Esophagus mucosa (tissue), 1 donor: ENCODE data around the gene SLITRK2. TPM values are rescaled to one million over a fixed set of nuclear protein-coding genes. Genes with fewer than 3 reads are reported as not detected.

ENCODE experiments used
- ATAC-seq: fragments of 200-7000 bp; cut with Tn5 transposase; one replicate; pipeline ENCODE4 v1.9.1; 2020
- total RNA-seq: library from RNA; stranded (reverse); gene quantifications from one replicate; pipeline ENCODE4 v1.2.4, GENCODE V29; 2023
- donor health status: DM: yes; HTN: yes; CAD: no.

Gene SLITRK2
- total RNA-seq, result not detected

- no peak for ATAC-seq
Measured at GRCh38 chrX:145817331-145818185, at the start of gene SLITRK2. Gene SLITRK2, plus strand, starts transcription at chrX:145817829. Its CDS starts 4,597 bp downstream, at chrX:145822426.

GRCh38 chrX:145773006-145773405 lies 44.6 kb upstream of the SLITRK2 start:
- ATAC-seq, result no peak

- ATAC-seq, result no peak
Measured at GRCh38 chrX:145792281-145792680, 25.3 kb upstream of the SLITRK2 start.

DNA sequence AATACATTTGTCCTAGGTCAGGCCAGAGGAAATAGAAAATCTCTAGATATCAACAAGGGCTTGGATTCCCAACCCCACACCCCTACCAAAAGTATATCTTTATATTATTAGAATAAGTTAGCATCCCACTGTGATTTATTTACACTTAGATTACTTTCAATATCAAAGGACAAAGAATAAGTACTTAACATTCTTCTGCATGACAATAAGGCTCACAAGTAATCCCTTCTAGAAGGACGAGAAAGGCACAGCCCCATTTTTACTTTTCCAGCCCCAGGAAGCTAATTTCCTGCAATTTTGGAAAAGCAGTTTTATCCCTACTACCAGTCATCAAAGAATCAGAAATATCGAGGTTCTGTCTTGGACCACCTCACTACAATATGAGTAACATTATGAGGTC lies 14.1 kb upstream of the SLITRK2 start:
- no peak for ATAC-seq

- ATAC-seq, result no peak
Measured at GRCh38 chrX:145813081-145813480, 4.5 kb upstream of the SLITRK2 start.

- no peak for ATAC-seq
Measured at GRCh38 chrX:145816601-145817315, 871 bp upstream of the SLITRK2 start.

DNA sequence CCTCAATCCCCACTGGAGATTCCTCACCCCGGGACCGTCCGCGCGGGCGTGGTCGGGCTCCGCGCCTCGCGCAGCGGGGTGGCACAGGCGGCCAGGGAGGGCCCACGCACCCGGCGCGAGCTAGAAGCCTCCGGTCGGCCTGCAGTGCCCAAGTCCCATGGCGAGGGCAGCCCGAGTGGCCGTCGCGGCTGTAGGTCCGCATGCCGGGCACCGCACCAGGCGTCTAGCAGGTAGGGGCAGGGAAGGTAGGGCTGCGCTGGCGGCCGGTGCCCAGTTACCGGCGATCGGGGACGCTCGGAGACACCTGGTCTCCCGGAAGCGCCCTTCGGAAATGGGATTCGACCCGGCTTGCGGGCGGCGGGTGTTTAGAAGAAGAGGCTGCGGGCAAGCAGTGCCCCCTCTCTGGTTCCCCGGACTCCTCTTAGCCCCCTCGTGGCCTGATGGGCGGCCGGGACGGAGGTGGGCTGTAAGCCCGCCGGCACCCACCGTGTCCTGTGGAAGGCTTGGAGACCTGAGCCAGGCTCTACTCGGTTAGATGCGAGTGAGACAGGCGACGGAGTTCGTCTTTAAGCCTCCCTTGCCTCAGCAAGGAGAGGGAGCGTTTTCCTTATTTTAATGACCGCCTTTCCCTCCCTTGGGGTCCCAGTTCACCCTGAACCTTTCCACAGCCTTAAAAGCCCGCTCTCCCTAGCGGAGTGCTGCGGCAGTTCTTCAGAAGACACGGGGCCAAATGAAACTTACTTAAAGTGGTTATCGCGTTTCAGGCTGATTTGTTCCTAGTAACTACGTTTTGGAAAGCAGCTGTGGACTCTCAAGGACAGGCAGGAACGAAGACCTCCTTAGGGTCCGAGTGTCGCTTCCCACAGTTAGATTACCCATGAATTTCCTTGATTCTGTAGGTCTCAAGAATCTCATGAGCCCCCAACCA lies 821 bp downstream of the SLITRK2 start:
- no peak for ATAC-seq

DNA sequence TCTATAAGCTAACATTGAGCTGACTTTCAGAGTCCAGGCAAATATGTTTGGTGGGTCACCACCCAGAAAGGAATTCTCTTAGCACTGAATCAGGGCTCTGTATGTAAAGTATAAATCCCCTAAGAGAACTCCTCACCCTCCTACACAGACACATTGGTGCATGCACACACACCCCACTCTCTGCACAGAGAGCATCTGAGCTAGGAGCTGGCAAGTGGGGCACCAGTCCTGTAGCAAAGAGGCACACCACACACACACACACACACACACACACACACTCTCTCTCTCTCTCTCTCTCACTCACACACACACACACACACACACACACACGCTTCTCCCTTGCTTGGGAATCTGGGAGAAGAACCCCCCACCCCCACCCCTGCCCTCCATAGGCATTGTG lies 3.2 kb downstream of the SLITRK2 start:
- ATAC-seq, result no peak

DNA sequence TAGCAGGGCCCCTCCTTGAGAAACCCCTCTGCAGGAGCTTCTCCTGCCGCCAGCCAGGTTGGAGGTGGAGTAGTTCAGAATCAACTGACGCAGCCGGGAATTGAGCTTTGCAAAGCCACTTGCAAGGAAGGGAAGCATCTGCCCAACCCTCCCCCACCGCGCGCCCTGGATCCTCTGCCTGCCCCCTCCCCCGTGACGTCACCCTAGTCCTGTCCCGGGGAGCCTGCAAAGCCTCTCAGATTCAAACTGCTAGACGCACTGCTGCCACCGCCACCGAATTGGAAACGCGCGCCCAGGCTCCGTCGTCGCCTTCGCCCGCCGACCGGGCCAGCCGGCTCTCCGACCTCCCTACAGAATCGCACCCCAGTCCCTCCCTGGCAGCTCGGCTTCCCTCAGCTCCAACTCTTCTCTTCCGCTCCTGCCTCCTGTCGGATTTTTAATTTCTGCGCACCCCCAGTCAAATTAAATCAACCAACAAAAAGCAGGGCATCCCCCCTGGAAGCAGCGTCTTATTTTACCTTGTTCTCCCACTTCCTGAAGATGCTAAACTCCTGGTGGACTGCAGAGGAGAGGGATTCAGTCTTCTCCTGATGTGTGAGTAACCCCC lies 3.8 kb downstream of the SLITRK2 start:
- no peak for ATAC-seq

DNA sequence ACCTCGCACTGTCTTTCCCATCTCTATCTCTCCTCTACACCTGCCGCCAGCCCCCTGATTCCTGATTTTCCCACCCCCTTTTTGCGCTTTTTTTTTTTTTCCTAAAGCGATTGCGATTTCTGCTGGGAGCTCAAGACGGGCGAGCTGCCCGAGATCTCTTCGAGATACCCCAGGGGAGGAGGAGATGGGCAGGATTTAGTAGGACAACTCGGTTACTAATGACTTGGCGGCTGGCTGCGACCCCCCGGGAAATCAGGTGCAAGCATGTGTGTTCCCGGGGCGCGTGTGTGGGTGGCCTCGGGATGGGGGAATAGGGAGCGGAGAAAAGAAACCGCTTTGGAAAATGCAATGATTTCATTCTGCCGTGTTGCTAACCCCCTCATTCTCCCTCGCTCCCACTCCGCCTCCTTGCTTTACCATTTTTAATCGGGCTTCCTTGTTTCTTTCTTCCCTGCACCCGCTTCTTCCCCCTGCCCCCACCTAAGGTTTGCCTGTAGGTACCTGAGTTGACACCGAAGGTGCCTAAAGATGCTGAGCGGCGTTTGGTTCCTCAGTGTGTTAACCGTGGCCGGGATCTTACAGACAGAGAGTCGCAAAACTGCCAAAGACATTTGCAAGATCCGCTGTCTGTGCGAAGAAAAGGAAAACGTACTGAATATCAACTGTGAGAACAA lies 4.4 kb downstream of the SLITRK2 start:
- no peak for ATAC-seq

GRCh38 chrX:145823132-145823531 lies 5.5 kb downstream of the SLITRK2 start:
- ATAC-seq, result no peak

DNA sequence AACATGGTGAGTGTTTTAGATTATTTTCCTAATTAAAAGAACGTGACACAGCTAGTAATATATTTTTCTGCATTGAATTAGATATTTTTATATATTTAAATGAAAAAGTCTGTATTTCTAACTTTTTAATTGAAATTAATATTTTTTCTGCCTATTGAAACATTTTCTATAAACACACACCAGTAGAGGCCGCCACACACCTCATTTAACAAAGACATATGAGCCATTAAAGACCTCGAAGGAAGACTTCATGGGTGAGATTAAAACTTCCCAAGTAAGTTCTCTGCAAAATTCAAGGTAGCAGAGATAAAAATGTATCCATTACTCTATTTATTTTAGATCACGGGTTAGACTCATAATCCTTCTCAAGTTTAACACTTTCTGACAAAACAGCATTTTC lies 8.3 kb downstream of the SLITRK2 start:
- no peak for ATAC-seq

DNA sequence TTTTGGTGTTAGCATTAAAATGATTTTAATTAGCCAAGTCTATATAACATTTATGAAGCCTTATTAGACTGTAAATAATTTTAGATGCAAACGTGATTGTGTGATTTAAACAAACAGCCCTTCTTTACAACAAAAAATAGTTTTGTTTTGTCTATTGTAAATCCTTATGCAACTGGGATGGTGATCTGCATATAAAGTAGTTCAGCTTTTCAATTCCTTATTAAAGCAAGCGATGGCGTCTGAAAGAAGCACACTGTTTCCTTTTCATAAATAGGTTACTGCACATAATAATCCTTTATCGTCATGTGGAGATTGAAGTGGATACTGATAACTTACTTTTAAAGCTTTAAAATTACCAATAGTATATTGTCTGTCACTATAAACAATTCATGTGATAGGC lies 8.8 kb downstream of the SLITRK2 start:
- ATAC-seq, result no peak

DNA sequence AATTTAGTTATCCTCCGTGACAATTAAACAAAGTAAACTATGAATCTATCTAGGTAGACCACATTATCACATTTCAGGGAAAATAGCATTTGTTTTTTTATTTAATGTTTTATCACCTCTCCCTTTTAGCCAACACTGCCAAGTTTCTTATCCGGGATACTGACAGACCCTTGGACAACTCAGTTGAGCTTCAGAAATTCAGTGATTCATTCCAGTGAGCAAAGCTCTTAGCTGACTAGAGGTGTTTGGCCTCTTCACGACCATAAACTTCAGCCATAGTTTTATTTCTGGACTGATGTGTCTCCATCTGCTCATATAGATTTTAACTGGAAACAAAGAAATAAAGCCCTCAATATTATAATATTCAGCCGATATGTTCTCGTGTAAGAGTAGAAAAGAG lies 15.2 kb downstream of the SLITRK2 start:
- no peak for ATAC-seq

DNA sequence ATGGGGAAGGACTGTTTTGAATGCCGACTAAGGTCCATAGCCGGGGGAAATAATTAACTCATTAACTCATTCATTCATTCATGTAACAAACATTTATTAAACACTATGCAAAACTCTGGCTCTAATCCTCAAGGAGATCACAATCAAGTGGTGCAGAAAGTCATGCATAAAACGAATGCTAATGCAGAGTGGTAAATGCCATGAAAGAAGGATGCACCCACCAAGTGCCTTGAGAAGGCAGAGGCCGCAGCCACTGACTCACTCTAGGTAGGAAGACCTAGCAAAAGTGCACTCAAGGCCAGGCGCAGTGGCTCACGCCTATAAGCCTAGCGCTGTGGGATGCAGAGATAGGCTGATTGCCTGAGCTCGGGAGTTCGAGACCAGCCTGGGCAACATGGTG lies 22.9 kb downstream of the SLITRK2 start:
- ATAC-seq, result no peak

DNA sequence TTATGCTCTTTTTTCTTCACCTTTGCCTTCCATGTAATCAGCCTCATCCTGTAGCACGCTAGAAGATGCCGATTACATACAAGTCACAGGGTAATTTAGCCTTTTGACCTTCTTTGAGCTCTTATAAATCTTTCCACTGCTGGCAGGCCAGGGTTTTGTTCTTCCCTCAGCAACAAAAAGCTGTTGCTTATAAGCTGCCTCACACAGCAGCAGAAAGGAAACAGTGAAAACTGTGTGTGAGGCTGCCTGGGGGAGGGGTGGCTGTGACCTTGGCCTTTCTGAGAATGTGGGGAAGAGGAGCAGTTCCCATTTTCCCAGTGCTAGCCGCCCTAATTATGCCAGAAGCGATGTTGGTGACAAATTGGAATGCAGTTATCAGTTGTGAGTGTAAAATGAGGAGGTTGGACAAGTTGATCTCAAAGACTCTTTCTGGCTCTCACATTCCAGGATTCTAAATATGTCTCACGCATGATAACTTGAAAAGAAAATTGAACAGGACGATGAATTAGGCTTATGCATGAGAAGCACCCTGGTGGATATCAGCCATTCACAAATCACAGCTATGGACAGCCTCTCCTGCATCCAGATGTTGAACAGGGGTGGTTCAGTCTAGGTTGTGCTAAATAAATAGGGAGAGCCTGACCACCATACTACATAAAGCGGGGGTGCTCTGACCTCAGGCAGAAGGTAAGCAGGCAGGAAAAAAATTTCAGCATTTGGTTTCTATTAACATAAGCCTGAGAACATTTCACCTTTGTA lies 25.7 kb downstream of the SLITRK2 start:
- ATAC-seq, result no peak

GRCh38 chrX:145844886-145845285 lies 27.3 kb downstream of the SLITRK2 start:
- no peak for ATAC-seq

DNA sequence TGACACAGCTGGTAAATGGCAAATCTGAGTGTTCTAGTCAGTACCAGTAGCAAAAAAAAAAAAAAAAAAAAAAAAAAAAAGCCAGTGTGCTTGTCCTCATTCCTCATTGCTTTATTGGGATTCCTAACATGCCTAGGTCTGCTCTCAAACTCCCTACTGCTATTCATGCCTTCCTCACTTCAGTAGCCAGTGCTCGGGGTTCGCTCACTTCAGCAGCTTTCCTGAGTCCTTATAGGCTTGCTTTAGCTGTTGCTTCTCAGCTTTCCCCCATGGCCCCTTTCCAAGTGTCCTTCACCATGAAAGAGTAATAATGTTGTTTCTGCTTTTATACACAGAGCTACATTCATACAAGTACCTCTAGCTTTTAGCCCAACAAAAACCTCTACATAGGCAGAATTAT lies 30.8 kb downstream of the SLITRK2 start:
- ATAC-seq, result no peak

DNA sequence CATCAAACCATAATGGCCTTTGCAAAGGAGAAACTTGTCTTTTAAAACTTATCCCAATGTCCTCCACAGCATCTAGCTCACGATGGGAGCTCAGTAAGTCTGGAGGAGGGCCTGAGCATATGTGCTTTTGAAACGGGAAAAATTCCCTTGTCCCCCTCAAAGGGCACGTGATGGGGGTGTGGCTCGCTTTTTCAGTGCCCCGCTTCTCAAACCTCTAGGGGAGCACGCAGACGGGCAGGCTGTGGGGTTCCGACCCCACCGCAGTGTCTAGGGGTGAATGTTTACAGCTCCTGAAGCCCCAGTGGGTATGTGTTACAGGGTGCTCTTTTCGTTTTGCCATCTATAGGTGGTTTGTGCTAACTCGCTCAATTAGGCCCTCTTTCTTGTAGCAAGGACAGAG lies 31.2 kb downstream of the SLITRK2 start:
- ATAC-seq, result no peak

- ATAC-seq, result no peak
Measured at GRCh38 chrX:145853181-145853580, 35.6 kb downstream of the SLITRK2 start.

DNA sequence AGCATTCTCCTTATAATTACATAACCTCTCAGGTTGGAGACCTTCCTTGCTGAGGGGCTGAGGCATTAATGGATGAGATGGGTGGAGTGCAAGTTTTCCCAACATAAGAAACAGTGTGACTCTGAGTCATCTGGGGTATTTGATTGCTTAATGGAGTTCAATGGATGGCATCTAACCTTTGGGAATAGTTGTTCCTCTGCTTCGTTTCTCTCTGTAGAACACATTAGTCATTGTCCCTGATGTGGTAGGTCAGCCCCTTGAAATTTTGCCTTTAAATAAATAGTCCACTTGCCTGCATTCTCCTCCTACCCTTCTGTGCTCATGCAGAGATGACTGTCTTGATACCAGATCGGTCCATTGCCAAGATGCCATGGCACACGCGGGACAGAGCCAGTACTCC lies 38.6 kb downstream of the SLITRK2 start:
- no peak for ATAC-seq
